ENCODE data around the gene CBLB.
"Not testable (repeated sequence)": the region's sequence is repeated elsewhere in the genome, so short reads cannot be mapped to it uniquely, and the experiment has no call there.

The CBLB gene

DNA sequence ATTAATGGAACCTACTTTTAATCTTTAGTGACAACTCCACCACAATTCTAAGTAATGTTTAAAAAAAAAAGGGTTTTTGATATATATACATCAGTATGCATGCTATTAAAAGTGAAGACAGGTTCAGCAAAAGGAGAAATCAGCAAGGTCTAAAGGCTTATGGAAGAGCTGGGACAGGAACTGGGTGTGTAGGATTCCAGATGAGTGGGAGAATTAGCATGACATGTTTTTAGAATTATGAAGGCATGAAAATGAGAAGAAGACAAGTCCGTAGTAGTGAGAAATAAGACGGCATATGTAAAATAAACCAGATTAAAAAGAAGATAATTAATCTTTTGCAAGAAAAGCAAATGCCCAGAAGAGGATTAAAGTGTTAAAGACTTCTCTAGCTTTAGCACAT lies 52.0 kb downstream of the CBLB start:
- no peak for DNase-seq (ENCODE audit: low read depth in 2 of 2)

DNA sequence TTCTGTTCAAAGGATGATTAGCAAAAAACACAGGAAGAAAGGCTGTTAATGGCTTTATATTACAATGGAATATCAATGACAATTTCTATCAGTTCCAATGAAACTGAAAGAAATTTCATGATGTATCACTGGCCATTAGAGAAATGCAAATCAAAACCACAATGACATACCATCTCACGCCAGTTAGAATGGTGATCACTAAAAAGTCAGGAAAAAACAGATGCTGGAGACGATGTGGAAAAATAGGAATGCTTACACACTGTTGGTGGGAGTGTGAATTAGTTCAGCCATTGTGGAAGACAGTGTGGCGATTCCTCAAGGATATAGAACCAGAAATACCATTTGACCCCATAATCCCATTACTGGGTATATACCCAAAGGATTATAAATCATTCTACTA lies 53.5 kb downstream of the CBLB start:
- DNase-seq (ENCODE audit: low read depth in 2 of 2): not testable (repeated sequence)

DNA sequence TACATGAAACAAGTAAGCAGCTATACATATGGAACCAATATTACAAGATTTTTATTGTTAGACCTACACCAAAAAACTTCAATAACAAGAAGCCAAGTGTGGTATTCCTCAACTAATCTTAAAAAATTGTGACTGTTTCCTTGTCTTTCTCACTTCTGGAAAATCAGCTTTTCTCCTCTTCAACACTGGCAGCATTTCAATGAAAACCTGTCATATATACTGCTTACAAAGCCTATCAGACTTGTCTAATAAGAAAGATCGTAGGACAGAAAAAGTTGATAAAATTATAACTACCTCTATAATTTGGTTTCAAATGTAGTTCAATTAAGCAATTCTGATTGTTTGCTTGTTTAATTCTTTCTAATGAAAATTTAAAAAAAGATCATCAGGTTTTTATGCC lies 55.1 kb downstream of the CBLB start:
- no peak for DNase-seq (ENCODE audit: low read depth in 2 of 2)

DNA sequence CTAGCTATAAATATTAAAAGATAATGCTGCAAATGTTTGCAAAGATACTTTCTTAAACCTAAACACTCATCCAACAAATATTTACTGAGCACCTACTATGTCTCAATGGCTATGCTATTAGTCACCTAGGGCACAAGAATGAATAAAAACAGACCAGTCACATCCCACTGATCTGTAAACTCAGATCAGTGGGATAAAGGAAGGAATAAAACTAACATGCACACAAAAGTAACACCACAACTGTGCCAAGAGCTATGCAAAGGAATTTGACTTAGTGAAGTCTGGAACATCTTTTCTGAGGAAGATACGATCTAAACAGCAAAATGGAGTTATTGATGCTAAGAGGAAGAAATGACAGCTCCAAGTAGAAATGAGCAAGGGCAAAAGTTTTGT lies 56.6 kb downstream of the CBLB start:
- DNase-seq (ENCODE audit: low read depth in 2 of 2): no peak

DNA sequence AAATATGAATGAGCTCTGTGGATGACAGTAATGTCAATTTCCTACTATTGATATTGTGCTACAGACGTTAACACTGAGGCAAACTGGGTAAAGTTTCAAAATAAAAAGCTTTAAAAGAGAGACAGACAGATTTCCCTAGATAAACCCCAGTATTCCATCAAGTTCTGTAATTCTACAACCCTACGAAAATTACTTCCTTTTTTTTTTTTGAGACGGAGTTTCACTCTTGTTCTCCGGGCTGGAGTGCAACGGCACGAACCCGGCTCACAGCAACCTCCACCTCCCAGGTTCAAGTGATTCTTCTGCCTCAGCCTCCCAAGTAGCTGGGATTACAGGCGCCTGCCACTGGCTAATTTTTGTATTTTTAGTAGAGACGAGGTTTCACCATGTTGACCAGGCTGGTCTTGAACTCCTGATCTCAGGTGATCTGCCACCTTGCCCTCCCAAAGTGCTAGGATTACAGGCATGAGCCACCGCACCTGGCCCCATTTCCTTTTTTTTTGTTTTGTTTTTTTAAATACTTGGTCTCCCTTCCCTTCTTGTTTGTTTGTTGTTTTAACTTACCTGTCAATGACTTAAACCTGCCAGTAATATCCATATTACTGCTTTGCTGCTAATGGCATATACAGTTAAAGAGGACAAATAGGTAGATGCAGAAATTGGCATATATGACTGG lies 57.2 kb downstream of the CBLB start:
- DNase-seq (ENCODE audit: low read depth in 2 of 2): no peak

DNA sequence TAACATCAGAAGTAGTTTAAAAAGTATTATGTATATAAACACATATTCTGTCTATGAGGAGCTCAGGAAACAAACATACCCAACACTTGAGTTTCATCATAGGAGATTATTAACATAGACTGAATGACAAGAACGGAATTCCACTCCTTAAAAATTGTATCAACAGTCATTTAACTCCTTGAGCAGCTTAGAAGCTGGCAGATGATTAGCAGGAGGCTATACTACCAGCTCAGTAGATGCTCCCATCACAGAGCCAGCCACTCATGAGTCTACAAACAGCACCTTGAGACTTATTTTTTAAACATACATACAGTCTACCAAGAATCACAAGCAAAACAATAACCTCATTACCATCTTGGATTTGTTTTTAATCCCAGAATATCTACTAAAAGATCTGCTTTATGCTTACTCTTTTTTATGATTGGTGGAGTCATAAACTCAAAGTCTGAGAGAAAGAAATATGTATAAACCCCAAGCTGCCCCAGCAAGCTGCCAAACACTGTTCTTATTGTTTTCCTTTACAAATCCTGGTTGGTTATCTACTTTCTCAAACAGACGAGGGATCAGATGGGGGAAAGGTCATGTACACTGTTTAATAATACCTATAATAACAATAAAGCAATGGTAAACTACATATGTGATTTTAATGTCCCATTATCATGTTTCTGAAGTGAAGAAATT lies 59.5 kb downstream of the CBLB start:
- no peak for DNase-seq (ENCODE audit: low read depth in 2 of 2)

DNA sequence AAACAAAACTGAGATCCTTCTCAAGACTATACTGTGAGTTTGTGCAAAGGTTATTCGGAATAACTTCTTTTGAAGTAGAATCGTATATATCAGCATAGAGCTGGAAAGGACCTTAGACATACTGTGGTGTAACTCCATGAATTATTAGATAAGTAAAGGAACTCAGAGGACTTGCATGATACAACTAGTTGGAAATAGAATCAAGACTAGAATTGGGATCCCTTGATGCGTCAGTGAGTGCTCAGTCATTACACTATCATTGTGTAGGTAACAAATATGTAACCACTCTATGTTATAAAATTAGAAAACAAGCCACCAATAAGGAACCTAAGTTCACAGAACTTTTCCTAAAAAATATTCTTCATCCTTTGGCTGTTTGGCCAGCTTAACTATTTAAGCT lies 61.1 kb downstream of the CBLB start:
- DNase-seq (ENCODE audit: low read depth in 2 of 2): no peak

DNA sequence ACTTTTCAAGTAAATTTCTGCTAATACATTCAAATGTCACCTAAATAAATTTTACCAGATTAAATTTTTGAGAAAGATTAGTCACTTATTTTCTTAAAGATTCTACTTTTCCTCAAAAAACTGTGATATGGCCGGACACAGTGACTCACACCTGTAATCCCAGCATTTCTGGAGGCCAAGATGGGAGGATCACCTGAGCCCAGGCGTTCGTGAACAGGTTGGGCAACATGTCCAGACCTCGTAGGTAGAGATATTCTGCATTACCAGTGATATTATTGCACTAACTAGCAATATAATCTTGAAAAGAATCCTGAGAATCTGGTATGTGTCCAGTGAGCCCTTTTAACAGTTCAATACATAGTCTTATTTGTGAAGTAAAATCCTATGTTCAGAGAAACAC lies 61.7 kb downstream of the CBLB start:
- DNase-seq (ENCODE audit: low read depth in 2 of 2): no peak

DNA sequence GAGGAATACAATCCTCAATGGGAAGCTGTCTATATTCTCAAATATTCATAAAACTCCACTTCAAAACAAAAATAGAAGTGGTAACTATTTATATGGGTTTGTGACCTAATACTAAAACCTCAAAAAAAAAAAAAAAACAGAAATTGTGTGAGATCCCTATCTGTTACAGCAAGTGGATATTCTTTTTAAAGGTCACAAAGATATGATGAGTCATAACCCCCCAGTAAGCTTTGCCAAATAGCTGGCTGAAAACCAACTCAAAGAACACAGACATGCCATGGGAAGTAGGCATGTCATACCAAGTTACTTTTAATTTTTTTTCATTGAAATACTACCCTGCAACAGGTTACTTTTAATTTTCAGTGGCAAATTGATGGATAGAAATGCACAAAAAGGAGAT lies 62.5 kb downstream of the CBLB start:
- no peak for DNase-seq (ENCODE audit: low read depth in 2 of 2)

DNA sequence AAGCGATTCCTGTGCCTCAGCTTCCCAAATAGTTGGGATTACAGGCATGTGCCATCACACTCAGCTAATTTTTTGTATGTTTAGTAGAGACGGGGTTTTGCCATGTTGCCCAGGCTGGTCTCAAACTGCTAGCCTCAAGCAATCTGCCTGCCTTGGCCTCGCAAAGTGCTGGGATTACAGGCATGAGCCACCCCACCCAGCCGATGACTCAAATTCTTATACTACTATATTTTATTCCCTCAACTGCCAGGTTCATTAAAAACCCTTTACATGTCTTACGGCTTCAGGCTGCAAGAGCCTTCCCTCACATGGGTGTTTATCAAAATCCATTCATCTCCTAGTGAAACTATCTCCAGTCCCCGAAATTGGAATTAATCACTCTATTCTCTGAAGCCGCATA lies 63.4 kb downstream of the CBLB start:
- DNase-seq (ENCODE audit: low read depth in 2 of 2): no peak

DNA sequence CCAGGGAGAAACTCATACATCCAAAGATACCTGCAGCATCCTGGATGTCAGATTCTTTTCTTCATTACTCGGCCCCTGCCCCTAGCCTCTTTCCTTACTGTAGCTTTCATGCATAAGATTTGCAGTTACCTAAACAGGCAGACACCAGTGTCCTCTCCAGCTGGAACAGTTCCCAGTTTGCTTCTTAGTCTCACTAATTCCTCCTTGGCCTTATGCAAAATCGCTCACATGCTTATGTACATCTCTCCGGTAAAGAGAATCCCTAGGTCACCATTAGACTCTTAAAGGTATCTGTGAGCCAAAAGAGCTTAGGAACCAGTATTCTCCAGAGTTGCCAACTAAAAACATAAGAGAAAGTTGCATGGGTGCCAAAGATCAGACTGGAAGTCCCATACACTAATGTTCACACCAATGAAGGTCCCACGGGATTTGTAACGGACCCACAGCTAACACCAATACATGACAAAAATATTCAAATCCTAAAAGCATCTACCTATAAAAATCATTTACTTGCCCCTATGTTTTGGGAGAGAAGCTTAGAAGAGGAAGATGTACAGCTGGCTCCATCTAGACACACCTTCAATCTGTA lies 66.6 kb downstream of the CBLB start:
- DNase-seq (ENCODE audit: low read depth in 2 of 2): no peak

DNA sequence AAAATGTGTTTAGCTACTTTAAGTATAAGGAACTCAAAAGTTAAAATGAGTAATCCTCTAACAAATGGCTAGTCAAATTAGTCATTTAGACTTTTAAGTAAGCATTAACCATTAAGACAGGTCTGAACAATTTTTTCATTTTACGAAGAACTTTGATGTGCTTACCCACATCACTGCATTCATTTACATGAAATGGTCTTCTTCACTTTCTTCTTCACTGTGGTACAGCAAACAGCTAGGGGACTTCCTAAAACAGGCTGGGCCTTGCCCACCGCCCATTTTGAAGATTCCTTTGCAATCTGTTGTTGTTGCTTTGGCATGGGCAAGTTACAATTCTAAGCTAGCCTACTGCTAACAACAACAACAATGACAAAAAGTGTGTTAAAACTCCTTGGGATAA lies 67.4 kb downstream of the CBLB start:
- no peak for DNase-seq (ENCODE audit: low read depth in 2 of 2)

DNA sequence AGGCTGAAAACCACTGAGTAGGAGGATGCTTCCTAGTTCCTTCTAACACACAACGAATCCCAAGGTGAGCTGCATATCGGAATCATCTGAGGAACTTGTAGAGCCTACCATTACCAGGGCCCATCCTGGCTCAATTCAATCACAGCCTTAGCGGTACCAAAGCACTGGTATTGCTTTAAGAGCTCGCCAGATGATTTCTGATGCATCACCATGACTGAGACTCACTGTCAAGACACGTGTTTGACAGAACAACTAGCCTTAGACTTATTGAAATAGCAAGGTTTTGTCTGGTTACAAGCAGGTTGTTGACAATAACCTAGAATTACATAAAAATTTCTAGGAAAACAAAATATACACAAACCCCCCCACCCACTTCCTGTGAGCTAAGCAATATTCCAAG lies 68.5 kb downstream of the CBLB start:
- no peak for DNase-seq (ENCODE audit: low read depth in 2 of 2)

DNA sequence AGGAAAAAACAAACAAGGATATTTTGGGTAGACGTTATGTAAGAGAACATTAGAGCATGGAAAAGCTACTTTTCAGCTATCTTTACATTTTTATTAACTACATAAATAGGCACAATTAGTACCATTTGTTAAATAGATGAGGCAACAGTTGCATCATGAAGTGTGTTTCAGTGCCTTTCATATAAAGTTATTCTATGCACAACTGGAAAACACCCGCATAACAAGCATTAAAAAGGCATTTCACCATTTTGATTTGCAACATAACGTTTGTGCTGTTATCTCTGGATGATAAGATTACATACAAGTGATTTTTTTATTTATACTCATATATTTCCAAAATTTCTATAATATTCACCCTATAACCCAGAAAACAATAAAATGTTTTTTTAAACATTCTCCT lies 69.5 kb downstream of the CBLB start:
- no peak for DNase-seq (ENCODE audit: low read depth in 2 of 2)

DNA sequence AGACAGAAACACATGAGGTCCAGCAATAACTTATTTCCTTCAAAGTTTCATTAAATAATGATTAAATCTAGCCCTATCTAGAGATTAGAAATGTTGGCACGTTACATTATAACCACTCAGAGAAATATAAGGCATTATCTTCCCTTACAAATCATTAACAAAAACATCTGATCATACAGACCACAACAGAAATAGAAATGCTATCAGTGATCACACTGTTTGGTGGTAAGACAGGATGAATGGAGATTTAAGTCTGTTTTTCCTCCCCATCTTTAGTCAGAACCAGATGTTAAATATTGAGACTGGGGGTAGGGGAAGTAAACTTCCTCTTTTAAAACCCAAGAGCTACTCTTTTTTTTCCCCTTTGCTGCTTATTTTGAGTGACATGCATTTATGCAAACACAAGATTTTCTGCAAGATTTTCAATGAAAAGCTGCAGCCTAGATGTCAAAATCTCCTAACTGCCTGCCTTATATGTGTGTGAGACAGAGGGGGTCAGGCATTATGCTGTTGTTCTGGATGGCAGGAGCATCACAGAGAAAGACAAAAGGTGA lies 70.4 kb downstream of the CBLB start:
- DNase-seq (ENCODE audit: low read depth in 2 of 2): no peak

DNA sequence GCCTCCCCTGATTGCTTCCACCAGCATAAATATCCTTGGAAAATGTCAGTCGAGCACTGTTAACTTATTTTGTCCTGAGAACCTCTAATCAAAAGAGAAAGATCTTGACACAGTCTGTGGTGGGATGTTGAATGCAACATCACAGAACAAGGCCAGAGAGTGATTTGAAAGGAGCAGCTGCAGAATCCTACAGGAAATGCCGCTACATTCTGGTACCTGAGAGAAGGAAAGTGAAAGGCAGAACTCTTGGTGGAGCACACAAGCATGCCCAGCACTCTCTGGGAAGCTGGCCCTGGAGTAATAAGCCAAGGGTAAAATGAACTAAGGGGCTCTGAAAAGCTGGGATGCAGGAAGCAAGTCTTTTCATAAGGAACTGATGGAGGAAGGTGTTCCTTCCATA lies 75.8 kb downstream of the CBLB start:
- no peak for DNase-seq (ENCODE audit: low read depth in 2 of 2)

DNA sequence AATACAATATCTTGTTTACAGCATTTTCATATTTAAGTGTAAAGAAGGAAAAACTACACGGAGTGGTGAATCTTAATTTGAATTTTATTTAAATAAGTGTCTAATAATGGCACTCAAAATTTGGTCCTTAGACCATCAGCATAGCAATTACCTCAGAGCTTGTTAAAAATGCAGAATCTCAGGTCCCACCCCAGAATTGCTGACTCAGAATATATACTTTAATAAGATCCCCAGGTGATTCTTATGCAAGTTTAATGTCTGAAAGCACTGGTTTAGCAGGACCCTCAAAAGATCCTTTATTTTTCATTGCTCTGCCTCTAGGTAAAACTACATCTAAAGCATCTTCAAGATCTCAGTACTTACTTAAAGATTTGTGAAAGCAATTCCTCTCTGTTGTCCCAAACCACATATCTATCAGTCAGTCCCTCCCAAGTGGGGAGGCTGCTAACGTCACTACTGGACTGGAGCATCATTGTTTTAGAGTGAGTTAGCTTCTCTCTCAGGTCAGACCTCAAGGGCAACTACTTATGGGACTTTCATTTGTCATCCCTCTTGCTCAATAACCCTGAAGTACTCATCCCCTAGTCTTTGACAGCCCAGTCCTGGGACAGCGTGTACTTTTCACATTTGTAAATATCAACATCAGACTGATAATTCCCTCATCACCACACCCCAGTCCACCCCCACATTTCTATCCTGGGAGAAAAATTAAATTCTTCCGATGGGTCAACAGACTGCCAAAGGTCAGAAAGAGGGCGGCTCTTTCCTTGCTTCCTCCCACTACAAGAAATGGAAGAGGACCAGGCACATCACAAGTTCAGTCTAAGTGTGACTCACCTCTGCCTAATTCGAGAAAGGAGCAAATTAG lies 76.7 kb downstream of the CBLB start:
- DNase-seq (ENCODE audit: low read depth in 2 of 2): no peak

DNA sequence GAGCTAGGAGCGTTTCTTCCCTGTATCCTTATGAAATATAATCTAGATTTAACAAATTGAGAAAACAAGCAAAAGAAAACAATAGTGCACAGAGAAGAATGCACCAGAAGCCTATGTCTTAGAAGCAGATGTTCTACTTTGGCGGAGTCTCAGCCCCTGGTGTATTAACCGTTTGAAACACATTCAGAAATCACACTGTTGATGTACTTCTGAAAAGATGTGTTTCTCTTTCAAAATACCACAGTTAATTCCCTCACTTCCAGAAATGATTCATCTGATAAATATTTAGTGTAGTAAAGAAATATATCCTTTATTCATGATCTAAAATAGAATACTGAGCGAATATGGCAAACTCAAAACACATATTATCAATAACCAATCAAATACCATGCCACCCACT lies 77.7 kb downstream of the CBLB start:
- no peak for DNase-seq (ENCODE audit: low read depth in 2 of 2)

DNA sequence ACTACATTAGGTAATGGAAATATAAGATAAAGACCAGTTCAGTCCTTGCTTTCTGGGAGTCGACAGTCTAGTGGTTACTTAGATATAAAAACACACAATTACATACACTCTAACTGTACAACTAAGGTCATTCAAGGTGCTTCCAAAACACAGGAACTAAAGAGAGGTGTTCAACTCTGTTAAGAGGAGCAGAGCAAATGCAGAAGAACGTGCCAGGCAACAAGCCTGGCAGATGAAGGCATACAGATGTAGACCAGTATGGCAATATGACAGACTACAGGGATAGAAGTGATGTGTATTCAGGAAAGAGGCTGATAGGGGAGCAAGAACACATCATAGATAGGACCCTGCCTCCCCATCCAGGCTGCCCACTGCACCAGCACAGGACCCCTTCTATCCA lies 78.3 kb downstream of the CBLB start:
- no peak for DNase-seq (ENCODE audit: low read depth in 2 of 2)

DNA sequence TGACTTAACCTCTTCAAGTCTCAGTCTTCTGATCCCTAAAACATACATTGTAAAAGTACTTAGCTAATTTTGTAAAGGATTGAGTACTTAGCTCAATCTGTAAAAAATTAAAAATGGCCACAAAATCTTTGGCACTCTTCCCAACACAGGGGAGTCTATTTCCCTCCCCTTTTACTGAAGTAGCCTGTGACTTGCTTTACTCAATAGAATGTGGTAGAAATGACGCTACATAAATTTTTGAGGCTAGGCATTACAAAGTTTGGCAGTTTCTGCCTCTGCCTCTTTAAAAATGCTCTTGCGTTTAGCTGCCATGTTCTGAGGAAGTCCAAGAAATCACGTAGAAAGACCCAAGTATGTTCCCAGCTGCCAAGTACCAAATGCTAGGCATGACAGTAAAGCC lies 80.2 kb downstream of the CBLB start:
- no peak for DNase-seq (ENCODE audit: low read depth in 2 of 2)

DNA sequence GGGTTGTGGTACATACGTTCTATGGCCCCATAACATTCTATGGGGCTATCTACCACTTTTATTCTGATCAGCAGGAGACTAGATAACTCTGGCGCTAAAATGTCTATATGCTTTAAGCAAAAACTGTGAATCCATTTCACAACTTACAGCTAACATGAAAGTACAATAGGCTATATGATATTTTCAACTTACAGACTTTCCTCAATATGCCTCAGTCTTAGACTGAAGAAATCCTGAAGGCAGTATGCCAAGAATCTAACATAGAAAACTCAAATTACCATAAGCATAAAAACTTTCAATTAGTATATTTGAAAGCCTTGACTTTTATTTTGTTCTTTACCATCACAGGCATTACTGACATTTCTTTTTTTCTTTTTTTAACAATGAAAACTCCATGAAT lies 81.4 kb downstream of the CBLB start:
- no peak for DNase-seq (ENCODE audit: low read depth in 2 of 2)

DNA sequence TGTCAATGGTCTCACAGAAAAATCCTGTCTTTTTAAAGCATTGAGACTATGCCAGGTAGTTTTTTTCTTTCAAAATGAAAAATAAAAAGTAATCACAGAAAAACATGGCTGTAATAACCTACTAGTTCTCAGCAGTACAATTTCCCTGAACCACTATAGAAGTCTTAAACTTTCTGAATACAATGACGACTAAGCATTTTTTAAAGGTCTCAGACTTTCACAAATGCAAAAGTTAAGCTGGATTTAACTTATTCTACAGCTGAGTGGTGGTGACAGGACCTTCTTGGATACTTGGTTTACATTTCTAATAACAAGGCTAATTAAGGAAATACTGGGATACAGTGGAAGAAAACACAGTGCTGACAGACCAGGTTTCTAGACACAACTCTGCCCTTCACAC lies 81.8 kb downstream of the CBLB start:
- DNase-seq (ENCODE audit: low read depth in 2 of 2): no peak
